GM06990 (cell line): ENCODE results near the gene FANCC.

Experiments used
- DNase-seq: peaks from one replicate; pipeline ENCODE4 v3.0.0-alpha.2; 2011; ENCODE audit not compliant: insufficient read length; ENCODE audit errors: extremely low read depth
- H3K27me3 ChIP-seq: replicated peaks from 2 replicates; pipeline ENCODE4 v1.6.0; 2011; ENCODE audit warnings: low read length; ENCODE audit not compliant: control insufficient read depth, insufficient read depth
- H3K36me3 ChIP-seq: 2 replicates; pipeline ENCODE4 v1.5.1; 2011; ENCODE audit warnings: low read length; ENCODE audit not compliant: control insufficient read depth, insufficient read depth
- H3K4me3 ChIP-seq: replicated peaks from 2 replicates; pipeline ENCODE4 v1.5.1; 2011; ENCODE audit warnings: low read depth, mild to moderate bottlenecking, control low read depth, low read length
- TF ChIP-seq, protein P1 (sequence below): IDR thresholded peaks from 2 replicates; pipeline ENCODE4 v1.5.1; 2011; ENCODE audit warnings: low read length, control low read depth, mild to moderate bottlenecking, inconsistent platforms; ENCODE audit not compliant: insufficient read depth, poor library complexity, severe bottlenecking

The FANCC gene

DNA sequence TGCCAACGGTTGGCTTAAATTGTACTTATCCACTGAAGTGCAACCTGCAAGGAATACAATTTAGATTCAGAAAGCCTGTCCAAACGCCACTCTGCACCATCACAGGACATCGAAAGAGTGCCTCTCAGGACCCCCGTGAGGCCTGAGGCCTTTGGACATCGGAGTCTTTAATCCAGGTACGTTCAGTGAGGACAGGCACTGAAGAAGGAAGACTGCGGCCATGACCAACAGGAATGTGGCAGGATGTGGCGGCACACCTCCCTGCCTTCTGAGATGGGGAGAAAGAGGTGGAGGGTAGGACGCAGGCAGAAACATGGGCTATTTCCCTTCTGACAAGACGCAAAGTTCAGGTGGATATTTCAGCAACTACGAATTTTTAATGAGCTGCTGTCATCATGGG, 205.8 kb downstream of the FANCC start:
- TF ChIP-seq, protein P1, sequence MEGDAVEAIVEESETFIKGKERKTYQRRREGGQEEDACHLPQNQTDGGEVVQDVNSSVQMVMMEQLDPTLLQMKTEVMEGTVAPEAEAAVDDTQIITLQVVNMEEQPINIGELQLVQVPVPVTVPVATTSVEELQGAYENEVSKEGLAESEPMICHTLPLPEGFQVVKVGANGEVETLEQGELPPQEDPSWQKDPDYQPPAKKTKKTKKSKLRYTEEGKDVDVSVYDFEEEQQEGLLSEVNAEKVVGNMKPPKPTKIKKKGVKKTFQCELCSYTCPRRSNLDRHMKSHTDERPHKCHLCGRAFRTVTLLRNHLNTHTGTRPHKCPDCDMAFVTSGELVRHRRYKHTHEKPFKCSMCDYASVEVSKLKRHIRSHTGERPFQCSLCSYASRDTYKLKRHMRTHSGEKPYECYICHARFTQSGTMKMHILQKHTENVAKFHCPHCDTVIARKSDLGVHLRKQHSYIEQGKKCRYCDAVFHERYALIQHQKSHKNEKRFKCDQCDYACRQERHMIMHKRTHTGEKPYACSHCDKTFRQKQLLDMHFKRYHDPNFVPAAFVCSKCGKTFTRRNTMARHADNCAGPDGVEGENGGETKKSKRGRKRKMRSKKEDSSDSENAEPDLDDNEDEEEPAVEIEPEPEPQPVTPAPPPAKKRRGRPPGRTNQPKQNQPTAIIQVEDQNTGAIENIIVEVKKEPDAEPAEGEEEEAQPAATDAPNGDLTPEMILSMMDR: no peak
- DNase-seq: no peak
- Histone ChIP-seq H3K4me3 (no peak overlapping the region), H3K27me3 (no peaks in the 10 kb centered on the region), H3K36me3 (0 out of 2 replicates have a peak, but pooled peaks cover 1% of the 10 kb centered on the region)

DNA sequence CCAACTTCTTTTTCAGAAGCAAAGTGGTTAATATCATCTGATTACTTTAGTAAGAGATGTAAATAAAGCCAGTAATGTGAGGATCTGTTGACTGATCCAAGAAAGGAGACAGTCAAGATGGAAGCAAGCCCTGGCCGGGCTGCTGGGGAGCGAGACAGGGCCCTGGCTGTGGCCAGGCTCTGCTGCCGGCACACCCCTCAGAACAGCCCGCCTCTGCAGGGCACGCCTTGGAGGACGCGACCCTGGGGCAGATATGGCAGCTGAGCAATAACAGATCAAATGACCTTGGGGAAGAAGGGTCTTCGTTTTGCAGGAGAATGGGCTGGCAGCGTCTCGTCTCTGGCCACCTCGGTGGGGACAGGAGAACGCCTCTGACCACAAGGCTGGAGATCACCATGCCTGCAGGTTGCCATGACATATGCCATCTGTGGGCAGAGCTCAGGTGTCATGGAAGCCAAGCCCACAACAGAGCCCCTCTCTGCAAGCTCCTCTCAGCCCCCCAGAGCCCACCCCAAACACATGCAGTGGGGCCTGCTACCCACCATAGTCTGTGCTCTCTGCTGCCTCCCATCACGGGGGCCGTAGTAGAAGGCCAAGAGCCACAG, 206.5 kb downstream of the FANCC start:
- DNase-seq: no peak

DNA sequence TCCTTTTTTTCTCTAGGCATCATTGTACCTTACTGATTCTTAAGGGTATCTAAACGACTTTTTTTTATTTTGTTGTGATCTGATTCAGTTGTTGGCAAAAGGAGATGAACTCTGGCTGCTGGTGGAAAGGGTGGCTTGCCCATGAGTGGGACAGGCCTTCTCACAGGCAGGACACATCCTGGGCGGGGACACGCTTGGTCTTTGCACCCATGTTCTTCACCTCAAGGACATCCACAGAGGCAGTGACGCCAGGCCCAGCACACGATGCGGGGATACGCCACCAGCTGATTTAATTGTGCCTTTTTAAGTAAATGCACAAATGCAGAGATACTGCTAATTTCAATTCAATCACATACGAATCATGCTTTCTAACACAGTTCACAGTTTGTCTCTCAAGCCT, 208.1 kb downstream of the FANCC start:
- H3K36me3 ChIP-seq: peaks cover 3% of the 10 kb centered on the region; the same call in 1 of the 2 replicates
- no peak overlapping the region for H3K4me3 ChIP-seq
- TF ChIP-seq, protein P1: no peak
- no peaks in the 10 kb centered on the region for H3K27me3 ChIP-seq
- no peak for DNase-seq

More for the DNA sequence above, 206.5 kb downstream of the FANCC start:
- TF ChIP-seq, protein P1: no peak
- Histone ChIP-seq H3K27me3 (no peaks in the 10 kb centered on the region), H3K4me3 (no peak overlapping the region), H3K36me3 (peaks cover 1% of the 10 kb centered on the region; the same call in 1 of the 2 replicates)

DNA sequence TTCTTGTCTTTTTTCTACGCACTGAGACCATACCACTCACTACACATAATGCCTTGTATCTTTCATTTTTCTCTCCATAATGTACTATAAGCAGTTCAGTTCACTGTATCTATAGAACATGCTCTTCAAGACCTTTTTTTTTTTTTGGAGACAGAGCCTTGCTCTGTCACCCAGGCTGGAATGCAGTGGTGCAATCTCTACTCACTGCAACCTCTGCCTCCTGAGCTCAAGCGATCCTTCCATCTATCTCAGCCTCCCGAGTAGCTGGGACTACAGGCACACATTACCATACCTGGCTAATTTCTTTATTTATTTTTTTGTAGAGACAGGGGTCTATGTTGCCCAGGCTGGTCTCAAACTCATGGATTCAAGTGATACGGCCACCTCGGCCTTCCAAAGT, 208.7 kb downstream of the FANCC start:
- Histone ChIP-seq H3K4me3 (no peak overlapping the region), H3K27me3 (no peaks in the 10 kb centered on the region), H3K36me3 (peaks cover 3% of the 10 kb centered on the region; the same call in 1 of the 2 replicates)
- TF ChIP-seq, protein P1: no peak
- no peak for DNase-seq

DNA sequence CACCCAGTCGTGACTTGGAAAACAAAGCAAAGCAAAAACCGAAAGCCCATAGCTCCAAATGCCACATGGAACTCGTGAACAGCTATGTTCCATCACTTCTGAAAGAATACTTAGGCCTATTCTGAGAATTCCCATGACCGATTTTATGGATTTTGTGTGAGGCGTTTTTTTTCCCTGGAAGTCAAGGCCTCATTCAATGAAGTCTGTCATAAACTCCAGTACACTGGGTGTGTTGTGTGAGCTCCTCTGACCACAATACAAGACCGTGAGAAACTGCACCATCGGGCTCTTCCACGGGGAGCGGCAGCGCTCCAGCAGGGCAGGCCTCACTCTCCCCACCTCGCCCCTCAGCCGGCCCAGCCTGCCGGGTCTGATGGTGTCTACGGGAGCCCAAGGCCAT, 209.5 kb downstream of the FANCC start:
- no peak for DNase-seq
- no peak overlapping the region for H3K4me3 ChIP-seq
- no peaks in the 10 kb centered on the region for H3K27me3 ChIP-seq
- TF ChIP-seq, protein P1: no peak
- peaks cover 3% of the 10 kb centered on the region; the same call in 1 of the 2 replicates for H3K36me3 ChIP-seq

DNA sequence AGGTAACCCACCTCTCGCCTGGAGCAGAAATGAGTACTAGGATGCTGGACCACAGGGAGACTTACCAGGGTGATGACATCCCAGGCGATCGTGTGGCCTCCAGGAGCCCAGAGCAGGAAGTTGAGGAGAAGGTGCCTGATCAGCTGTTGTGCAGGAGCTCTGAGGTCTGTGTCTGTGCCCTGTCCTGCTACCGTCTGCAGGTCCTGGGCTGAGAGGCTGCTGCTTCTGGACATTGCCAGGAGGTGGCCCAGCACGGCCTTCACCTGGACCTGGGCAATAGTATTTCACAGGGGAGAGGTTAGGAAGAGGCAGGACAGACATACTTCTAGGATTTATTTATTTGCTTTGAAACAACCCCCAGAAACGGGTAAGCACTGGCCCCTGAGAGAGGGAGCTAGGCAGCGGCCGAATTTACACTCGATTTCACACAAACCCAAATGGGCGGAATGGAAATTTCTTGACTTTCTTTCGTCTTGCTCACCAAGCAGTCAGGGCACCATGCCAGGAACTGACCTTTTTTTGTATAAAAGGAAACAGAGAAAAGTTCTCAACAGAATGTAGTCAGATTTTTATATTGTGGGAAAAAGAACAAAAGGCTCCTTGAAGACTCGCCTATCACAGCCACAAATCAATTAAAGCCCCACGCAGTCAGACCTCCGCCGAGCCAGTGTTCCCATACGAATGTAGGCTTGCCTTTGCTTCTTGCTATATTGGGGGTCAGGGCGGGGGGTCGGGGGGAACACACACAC, 210.3 kb downstream of the FANCC start:
- H3K27me3 ChIP-seq: no peaks in the 10 kb centered on the region
- H3K4me3 ChIP-seq: no peak overlapping the region
- no peak for DNase-seq
- TF ChIP-seq, protein P1: no peak
- peaks cover 3% of the 10 kb centered on the region for H3K36me3 ChIP-seq
